Keratinocyte (primary cell): Measurements from ENCODE around the gene MFSD12. TPM values are rescaled to one million over a fixed set of nuclear protein-coding genes. Genes with fewer than 3 reads are reported as not detected.

ENCODE experiments used
- DNase-seq: peaks from one replicate; pipeline ENCODE4 v3.0.0-alpha.2; 2011; ENCODE audit warnings: low read depth, missing footprints, low spot score
- FAIRE-seq: peaks from 2 replicates; lab custom pipeline; 2011; peaks lifted over from hg19 to GRCh38; lab: Jason Lieb, UNC
- H2AFZ ChIP-seq: 2 replicates; pipeline ENCODE4 v1.6.0; 2012; ENCODE audit warnings: low read length, control low read depth, inconsistent platforms; ENCODE audit not compliant: control insufficient read depth
- H3K27ac ChIP-seq: 2 replicates; pipeline ENCODE4 v1.5.1; 2011; ENCODE audit warnings: low read length; ENCODE audit not compliant: control insufficient read depth, insufficient read depth
- H3K27me3 ChIP-seq: 3 replicates; pipeline ENCODE4 v1.6.0; 2011; ENCODE audit warnings: low read length; ENCODE audit not compliant: control insufficient read depth, insufficient read depth; ENCODE audit errors: extremely low read depth
- H3K36me3 ChIP-seq, 2 experiments: 2 replicates in 1 of 2; 3 replicates in 1 of 2; pipeline ENCODE4 v1.5.1; 2011; ENCODE audit warnings: low read length in 2 of 2, mild to moderate bottlenecking in 1 of 2; ENCODE audit not compliant: control insufficient read depth in 2 of 2, insufficient read depth in 2 of 2; ENCODE audit errors: extremely low read depth in 1 of 2
- H3K4me1 ChIP-seq: 3 replicates; pipeline ENCODE4 v1.5.1; 2011; ENCODE audit warnings: low read length; ENCODE audit not compliant: control insufficient read depth, insufficient read depth; ENCODE audit errors: extremely low read depth
- H3K4me2 ChIP-seq: 3 replicates; pipeline ENCODE4 v1.6.0; 2011; ENCODE audit warnings: low read depth, low read length; ENCODE audit not compliant: control insufficient read depth, insufficient read depth; ENCODE audit errors: extremely low read depth
- H3K4me3 ChIP-seq, 3 experiments: fragments of 200-600 bp in 1 of 3; sonication (generic) in 1 of 3; 2 replicates in 2 of 3; 3 replicates in 1 of 3; pipeline ENCODE4 v1.5.1; 2011 to 2016; ENCODE audit warnings: low read length in 3 of 3, mild to moderate bottlenecking in 3 of 3, control low read depth in 2 of 3, inconsistent platforms in 1 of 3, low read depth in 1 of 3, mixed read lengths in 1 of 3, mixed run types in 1 of 3, moderate library complexity in 1 of 3; ENCODE audit not compliant: control insufficient read depth in 2 of 3, insufficient read depth in 2 of 3; ENCODE audit errors: extremely low read depth in 1 of 3
- H3K79me2 ChIP-seq: 2 replicates; pipeline ENCODE4 v1.6.0; 2012; ENCODE audit warnings: low read length; ENCODE audit not compliant: control insufficient read depth, insufficient read depth
- H3K9ac ChIP-seq: 3 replicates; pipeline ENCODE4 v1.6.0; 2011; ENCODE audit warnings: low read length; ENCODE audit not compliant: control insufficient read depth, insufficient read depth; ENCODE audit errors: extremely low read depth
- H3K9me1 ChIP-seq: 3 replicates; pipeline ENCODE4 v1.6.0; 2011; ENCODE audit warnings: low read length; ENCODE audit not compliant: control insufficient read depth, insufficient read depth; ENCODE audit errors: extremely low read depth
- H3K9me3 ChIP-seq: 2 replicates; pipeline ENCODE4 v1.5.1; 2012; ENCODE audit warnings: low read depth, low read length; ENCODE audit not compliant: control insufficient read depth
- H4K20me1 ChIP-seq: 3 replicates; pipeline ENCODE4 v1.6.0; 2011; ENCODE audit warnings: low read length; ENCODE audit not compliant: control insufficient read depth, insufficient read depth; ENCODE audit errors: extremely low read depth
- CTCF ChIP-seq, 3 experiments: IDR thresholded peaks in 1 of 3; conservative IDR thresholded peaks in 1 of 3; optimal IDR thresholded peaks in 1 of 3; 2 replicates in 2 of 3; 3 replicates in 1 of 3; pipeline versions ENCODE3 to v1.5.1; 2011; ENCODE audit warnings: low read length in 3 of 3, mild to moderate bottlenecking in 3 of 3, moderate library complexity in 2 of 3, control low read depth in 1 of 3, inconsistent platforms in 1 of 3; ENCODE audit not compliant: insufficient read depth in 2 of 3; ENCODE audit errors: extremely low read depth in 1 of 3
- EZH2 ChIP-seq: IDR thresholded peaks from one replicate; pipeline ENCODE4 v1.6.1; 2012; ENCODE audit warnings: inconsistent platforms, mild to moderate bottlenecking, low read length, moderate library complexity
- dilution Hi-C: fragments of 300-500 bp; cut with MboI; formaldehyde crosslinking; loops from one replicate; pipeline ENCODE4 v1.7.0; 2020; ENCODE audit warnings: low sequenced_read_pairs; ENCODE audit not compliant: extremely low pct_ligation_motif_present
- polyA plus RNA-seq, 5 experiments: library from polyadenylated mRNA; depleted of rRNA in 3 of 5; stranded (reverse) in 3 of 5; stranded (forward) in 1 of 5; unstranded in 1 of 5; fragments of >200 nt; gene quantifications; 1 replicate in 1 of 5; 2 replicates in 3 of 5; 3 replicates in 1 of 5; pipeline versions ENCODE4 v1.2.1 to v1.2.3, GENCODE V29; 2011 to 2012; ENCODE audit warnings: missing spikeins in 2 of 5, low read depth in 1 of 5, low replicate concordance in 1 of 5

The MFSD12 gene
- polyA plus RNA-seq, 1 donor (not counting 4 experiments of a cell fraction or from before 2014, with no cell fraction given), result 30.0 TPM

GRCh38 chr19:3577723-3578344, 20.4 kb upstream of the MFSD12 start:
- no peak overlapping the region for H2AFZ ChIP-seq
- no peaks in the 10 kb centered on the region for H3K27me3 ChIP-seq
- no peaks in the 10 kb centered on the region for H3K9me3 ChIP-seq
- DNase-seq (no peak), FAIRE-seq (no peak)
- H3K4me2 ChIP-seq, result peak overlapping the region; percentile 10
- peaks cover 11% of the 10 kb centered on the region for H3K4me1 ChIP-seq
- H3K27ac ChIP-seq, result no peak overlapping the region
- no peaks in the 10 kb centered on the region for H4K20me1 ChIP-seq
- dilution Hi-C loops, result no loop called here
- H3K4me3 ChIP-seq, result peak overlapping the region in 1 of 3 experiments; percentile 57
- no peak overlapping the region for H3K9ac ChIP-seq
- peaks cover 2 to 3% of the 10 kb centered on the region in 2 experiments for H3K36me3 ChIP-seq
- H3K9me1 ChIP-seq, result no peaks in the 10 kb centered on the region
- H3K79me2 ChIP-seq, result no peaks in the 10 kb centered on the region
- TF ChIP-seq EZH2, result no peak
- no peak for TF ChIP-seq CTCF (optimal IDR thresholded peaks at IDR 0.05 in 1 of 3, IDR thresholded peaks at IDR 0.05 in 1 of 3, conservative IDR thresholded peaks at IDR 0.05 in 1 of 3; ENCODE audit: extremely low read depth in 1 of 3, insufficient read depth in 2 of 3, low read length in 3 of 3)

- no peak overlapping the region for H3K27ac ChIP-seq
- dilution Hi-C loops, result no loop called here
- no peaks in the 10 kb centered on the region for H3K9me3 ChIP-seq
- TF ChIP-seq EZH2 (no peak), CTCF (optimal IDR thresholded peaks at IDR 0.05 in 1 of 3, IDR thresholded peaks at IDR 0.05 in 1 of 3, conservative IDR thresholded peaks at IDR 0.05 in 1 of 3; ENCODE audit: extremely low read depth in 1 of 3, insufficient read depth in 2 of 3, low read length in 3 of 3) (no peak)
- H4K20me1 ChIP-seq, result no peaks in the 10 kb centered on the region
- peak overlapping the region; percentile 92 for H3K4me2 ChIP-seq
- H2AFZ ChIP-seq, result peak overlapping the region; percentile 40
- peak overlapping the region; percentile 44 to 71 (median 57) for H3K4me3 ChIP-seq
- H3K9ac ChIP-seq, result peak overlapping the region; percentile 33
- no peaks in the 10 kb centered on the region for H3K79me2 ChIP-seq
- no peak for FAIRE-seq
- H3K9me1 ChIP-seq, result no peaks in the 10 kb centered on the region
- no peaks in the 10 kb centered on the region for H3K27me3 ChIP-seq
- no peak for DNase-seq
- peaks cover 16% of the 10 kb centered on the region for H3K4me1 ChIP-seq
- peaks cover 2 to 3% of the 10 kb centered on the region in 2 experiments for H3K36me3 ChIP-seq
These were observed 19.5 kb upstream of the MFSD12 start for GRCh38 chr19:3576696-3577443.
